ENCODE measurements around the gene APEX1. TPM values are rescaled to one million over a fixed set of nuclear protein-coding genes. Genes with fewer than 3 reads are reported as not detected.

The APEX1 gene
- total and polyA plus RNA-seq, 2 of the 8 experiments (the other 6 are each of a cell fraction or from before 2014, with no cell fraction given) = 384 to 700 TPM

DNA sequence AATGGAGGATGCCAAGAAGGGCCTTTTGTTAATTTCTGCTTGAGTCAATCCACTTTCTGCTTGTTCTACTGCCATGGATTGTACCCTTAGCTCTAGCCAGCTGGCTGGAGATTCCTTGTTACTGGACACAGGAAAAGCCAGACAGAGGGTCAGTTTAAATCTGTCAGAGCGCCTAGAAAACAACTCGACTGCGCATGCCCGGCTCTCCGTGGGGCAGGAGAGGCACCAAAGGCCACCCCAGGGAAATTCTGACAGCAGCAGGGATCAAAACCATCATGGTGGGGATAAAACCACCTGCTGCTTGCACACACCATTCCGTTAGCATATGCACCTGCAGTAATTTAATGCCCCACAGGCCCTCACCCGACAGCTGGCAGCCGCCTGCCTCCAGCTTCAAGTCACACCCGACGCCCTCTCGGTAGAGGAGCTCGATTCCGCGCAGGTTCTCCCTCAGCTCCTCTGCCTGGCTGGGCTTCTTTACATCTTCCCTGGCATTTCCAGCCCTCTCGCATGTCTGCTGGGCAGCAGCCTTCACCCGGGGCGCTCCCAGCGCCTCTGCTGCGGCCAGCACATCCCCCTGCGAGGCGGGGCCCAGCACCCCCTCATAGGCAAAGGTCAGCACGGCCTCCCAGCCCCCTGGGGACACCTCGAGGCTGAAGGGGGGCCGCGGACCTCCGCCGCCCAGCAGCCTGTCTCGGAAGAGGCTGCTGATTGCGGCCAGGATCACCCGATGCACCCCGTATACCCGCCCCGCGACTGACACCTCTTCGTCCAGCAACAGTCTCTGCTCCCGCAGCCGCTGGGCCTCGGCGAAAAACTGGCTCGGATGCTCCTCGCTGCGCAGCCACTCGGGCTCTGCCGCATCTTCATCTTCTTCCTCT, 20.1 kb upstream of the APEX1 start:
- H3K9ac ChIP-seq (replicated peaks in 1 of 4; ENCODE audit: extremely low read depth in 1 of 4, low read depth in 3 of 4, low read length in 3 of 4) = 0 out of 7 replicates have a peak overlapping the region, but pooled peaks of 1 of the 4 experiments have one; percentile 10

More for the DNA sequence above, 20.1 kb upstream of the APEX1 start:
- Histone ChIP-seq H3K9me3 (ENCODE audit: insufficient read depth in 2 of 2, low read depth in 1 of 2, low read length in 1 of 2) (no peaks in the 10 kb centered on the region), H3K4me1 (replicated peaks in 1 of 4; ENCODE audit: control insufficient read depth in 3 of 4, insufficient read depth in 4 of 4, low read length in 3 of 4) (peaks cover 4 to 10% (median 9%) of the 10 kb centered on the region in 4 experiments; a peak in 6 of 7 replicates), H3K36me3 (ENCODE audit: control insufficient read depth in 2 of 4, insufficient read depth in 4 of 4, low read length in 3 of 4) (no peaks in the 10 kb centered on the region), H2BK20ac (ENCODE audit: low read length) (no peak overlapping the region), H4K8ac (ENCODE audit: extremely low read depth, insufficient read depth, low read length) (peak overlapping the region; percentile 41; the same call in 1 of the 2 replicates), H2BK15ac (ENCODE audit: low read length) (no peak overlapping the region; the same call in 1 of the 2 replicates), H3K79me2 (ENCODE audit: control insufficient read depth in 1 of 2, insufficient read depth in 2 of 2, low read length in 2 of 2) (no peaks in the 10 kb centered on the region), H3K23ac (ENCODE audit: insufficient read length) (no peak overlapping the region), H4K91ac (replicated peaks; ENCODE audit: insufficient read length, low read length) (no peak overlapping the region), H3K18ac (ENCODE audit: extremely low read depth, low read length) (no peak overlapping the region), H2AK5ac (ENCODE audit: low read depth, low read length) (no peak overlapping the region), H2BK5ac (ENCODE audit: low read depth, low read length) (no peak overlapping the region), H3K23me2 (ENCODE audit: low read depth, low read length) (no peaks in the 10 kb centered on the region), H3K27me3 (replicated peaks in 1 of 4; ENCODE audit: control insufficient read depth in 3 of 4, extremely low read depth in 1 of 4, insufficient read depth in 3 of 4, low read length in 3 of 4) (peaks cover 0 to 20% (median 14%) of the 10 kb centered on the region in 4 experiments; a peak in 5 of 7 replicates), H3K79me1 (ENCODE audit: low read depth, low read length) (no peaks in the 10 kb centered on the region), H4K5ac (ENCODE audit: insufficient read length, low read depth, low read length) (no peak overlapping the region), H3K14ac (ENCODE audit: insufficient read length) (no peak overlapping the region), H3K4ac (replicated peaks; ENCODE audit: insufficient read length, low read depth, low read length) (no peak overlapping the region), H2BK12ac (ENCODE audit: low read depth, low read length) (no peak overlapping the region), H3K56ac (replicated peaks; ENCODE audit: insufficient read length, low read depth, low read length) (no peak overlapping the region), H3K4me3 (ENCODE audit: extremely low read depth in 1 of 4, insufficient read depth in 2 of 4, low read depth in 3 of 4, low read length in 4 of 4) (peak overlapping the region; percentile 21 to 61 (median 32); a peak in 7 of 8 replicates), H2BK120ac (replicated peaks; ENCODE audit: low read depth, low read length) (no peak overlapping the region), H4K20me1 (replicated peaks in 1 of 2; ENCODE audit: control insufficient read depth in 1 of 2, insufficient read depth in 2 of 2, low read length in 2 of 2) (no peaks in the 10 kb centered on the region), H2AFZ (ENCODE audit: low read length) (peak overlapping the region; percentile 37; the same call in 1 of the 2 replicates), H3K4me2 (ENCODE audit: insufficient read depth in 1 of 2, low read depth in 2 of 2, low read length in 2 of 2) (peak overlapping the region; percentile 36 to 70), H3K27ac (ENCODE audit: low read depth, low read length) (no peak overlapping the region)
- WGBS, 2 experiments (ENCODE audit: extremely low coverage in 1 of 2, insufficient coverage in 1 of 2, insufficient read length in 1 of 2, insufficient replicate concordance in 2 of 2, low coverage in 1 of 2, low lambda C conversion rate in 2 of 2, missing lambda C conversion rate in 1 of 2) = 23% methylated on average over 40 of the region's 44 CpGs; no CpG with 5 or more reads in 1 of the 2 experiments
- TF ChIP-seq NRF1 (IDR thresholded peaks at IDR 0.05; ENCODE audit: low read depth, low read length) = no peak
- TF ChIP-seq SUZ12 (IDR thresholded peaks at IDR 0.05; ENCODE audit: low read length) = peak; percentile 26; the same call in 1 of the 2 replicates
- TF ChIP-seq, protein P1, sequence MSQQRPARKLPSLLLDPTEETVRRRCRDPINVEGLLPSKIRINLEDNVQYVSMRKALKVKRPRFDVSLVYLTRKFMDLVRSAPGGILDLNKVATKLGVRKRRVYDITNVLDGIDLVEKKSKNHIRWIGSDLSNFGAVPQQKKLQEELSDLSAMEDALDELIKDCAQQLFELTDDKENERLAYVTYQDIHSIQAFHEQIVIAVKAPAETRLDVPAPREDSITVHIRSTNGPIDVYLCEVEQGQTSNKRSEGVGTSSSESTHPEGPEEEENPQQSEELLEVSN (IDR thresholded peaks at IDR 0.05) = 0 out of 2 replicates have a peak, but pooled peaks have one; percentile 5
- no peak for TF ChIP-seq EZH2 (IDR thresholded peaks at IDR 0.05; ENCODE audit: low read depth, low read length, severe bottlenecking)
- TF ChIP-seq ASH2L (IDR thresholded peaks at IDR 0.05; ENCODE audit: low read length) = peak; percentile 34
- TF ChIP-seq KDM4A (IDR thresholded peaks at IDR 0.05; ENCODE audit: low read depth, low read length, severe bottlenecking) = peak; percentile 86
- no peak for FAIRE-seq
- DNase-seq (ENCODE audit: low read depth in 1 of 2, low spot score in 2 of 2) = peak in 1 of 2 experiments; percentile 61
- ChIA-PET CTCF (ENCODE audit: partially characterized antibody) (interaction anchor here (0.7 to 3.2 kb wide), 5 partner anchors 13 to 107 kb away, joined by 3 to 17 read pairs (median 4); no protein-coding TSS in a partner anchor), POLR2A (ENCODE audit: partially characterized antibody) (interaction anchor here (0.9 to 6.0 kb wide), 5 partner anchors 13 to 148 kb away, joined by 3 to 54 read pairs (median 9); partner anchors contain the start of genes APEX1, OSGEP and PNP)
